Loucy (cell line): ENCODE results near the gene NAPSA.

Experiments
- EZH2phosphoT487 ChIP-seq: fragments of 200-600 bp; IDR thresholded peaks from 2 replicates; pipeline ENCODE4 v1.6.1; 2018; ENCODE audit warnings: antibody characterized with exemption, mild to moderate bottlenecking, moderate library complexity, borderline replicate concordance
- TF ChIP-seq, protein P1 (sequence below): fragments of 200-600 bp; sonication (generic); conservative IDR thresholded peaks from 2 replicates; pipeline ENCODE4 v1.5.1; 2014; ENCODE audit warnings: mild to moderate bottlenecking, antibody characterized with exemption, low read length

DNA sequence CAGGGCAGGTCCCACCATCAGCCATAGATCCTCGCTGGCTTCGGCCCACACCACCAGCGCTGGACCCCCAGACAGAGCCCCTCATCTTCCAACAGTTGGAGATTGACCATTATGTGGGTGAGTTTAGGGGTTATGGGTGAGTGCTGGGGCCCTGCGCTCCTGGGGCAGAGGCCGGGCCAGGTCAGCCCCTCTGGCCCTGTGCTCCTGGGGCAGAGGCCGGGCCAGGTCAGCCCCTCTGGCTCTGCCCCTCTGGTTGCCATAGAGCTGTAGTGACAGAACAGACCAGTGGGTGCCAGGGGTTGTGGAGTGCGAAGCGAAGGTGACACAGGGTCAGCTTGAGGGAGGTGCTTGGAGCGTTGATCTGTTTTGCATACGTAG lies 33.9 kb upstream of the NAPSA start:
- TF ChIP-seq, protein P1, sequence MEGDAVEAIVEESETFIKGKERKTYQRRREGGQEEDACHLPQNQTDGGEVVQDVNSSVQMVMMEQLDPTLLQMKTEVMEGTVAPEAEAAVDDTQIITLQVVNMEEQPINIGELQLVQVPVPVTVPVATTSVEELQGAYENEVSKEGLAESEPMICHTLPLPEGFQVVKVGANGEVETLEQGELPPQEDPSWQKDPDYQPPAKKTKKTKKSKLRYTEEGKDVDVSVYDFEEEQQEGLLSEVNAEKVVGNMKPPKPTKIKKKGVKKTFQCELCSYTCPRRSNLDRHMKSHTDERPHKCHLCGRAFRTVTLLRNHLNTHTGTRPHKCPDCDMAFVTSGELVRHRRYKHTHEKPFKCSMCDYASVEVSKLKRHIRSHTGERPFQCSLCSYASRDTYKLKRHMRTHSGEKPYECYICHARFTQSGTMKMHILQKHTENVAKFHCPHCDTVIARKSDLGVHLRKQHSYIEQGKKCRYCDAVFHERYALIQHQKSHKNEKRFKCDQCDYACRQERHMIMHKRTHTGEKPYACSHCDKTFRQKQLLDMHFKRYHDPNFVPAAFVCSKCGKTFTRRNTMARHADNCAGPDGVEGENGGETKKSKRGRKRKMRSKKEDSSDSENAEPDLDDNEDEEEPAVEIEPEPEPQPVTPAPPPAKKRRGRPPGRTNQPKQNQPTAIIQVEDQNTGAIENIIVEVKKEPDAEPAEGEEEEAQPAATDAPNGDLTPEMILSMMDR: no peak
- no peak for TF ChIP-seq EZH2phosphoT487
